ENCODE results near the gene NTSR1. TPM values are rescaled to one million over a fixed set of nuclear protein-coding genes. Genes with fewer than 3 reads are reported as not detected.

Gene NTSR1
- total and polyA plus RNA-seq, 8 donors = 0.03 to 3.5 (median 0.12) TPM

DNA sequence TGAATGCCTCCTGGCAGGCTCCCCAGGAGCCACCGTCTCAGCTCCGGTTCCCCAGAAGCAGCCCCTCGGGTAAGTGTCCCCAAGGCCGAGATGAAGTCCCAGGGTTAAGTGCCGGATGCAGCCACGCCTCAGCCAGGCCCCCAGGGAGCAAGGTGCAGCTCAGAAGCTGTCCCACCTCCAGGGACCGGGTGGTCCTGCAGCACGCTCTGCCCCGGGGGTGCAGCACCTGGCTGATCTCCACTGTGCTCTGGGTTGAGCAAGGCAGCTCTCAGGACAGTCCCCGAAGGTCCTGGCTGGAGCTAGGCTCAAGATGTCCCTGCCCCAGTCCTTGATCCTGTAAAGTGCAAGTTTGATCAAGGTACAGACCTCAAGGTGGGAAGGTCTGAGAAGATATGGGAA is 15.1 kb upstream of the NTSR1 start:
- no peaks in the 10 kb centered on the region for H3K36me3 ChIP-seq
- DNase-seq = no peak
- peaks cover 0 to 42% of the 10 kb centered on the region in 2 donors for H3K27me3 ChIP-seq
- intact Hi-C loops (cut with DNase I) = no loop called here
- H3K4me1 ChIP-seq = no peaks in the 10 kb centered on the region
- TF ChIP-seq, protein P1, sequence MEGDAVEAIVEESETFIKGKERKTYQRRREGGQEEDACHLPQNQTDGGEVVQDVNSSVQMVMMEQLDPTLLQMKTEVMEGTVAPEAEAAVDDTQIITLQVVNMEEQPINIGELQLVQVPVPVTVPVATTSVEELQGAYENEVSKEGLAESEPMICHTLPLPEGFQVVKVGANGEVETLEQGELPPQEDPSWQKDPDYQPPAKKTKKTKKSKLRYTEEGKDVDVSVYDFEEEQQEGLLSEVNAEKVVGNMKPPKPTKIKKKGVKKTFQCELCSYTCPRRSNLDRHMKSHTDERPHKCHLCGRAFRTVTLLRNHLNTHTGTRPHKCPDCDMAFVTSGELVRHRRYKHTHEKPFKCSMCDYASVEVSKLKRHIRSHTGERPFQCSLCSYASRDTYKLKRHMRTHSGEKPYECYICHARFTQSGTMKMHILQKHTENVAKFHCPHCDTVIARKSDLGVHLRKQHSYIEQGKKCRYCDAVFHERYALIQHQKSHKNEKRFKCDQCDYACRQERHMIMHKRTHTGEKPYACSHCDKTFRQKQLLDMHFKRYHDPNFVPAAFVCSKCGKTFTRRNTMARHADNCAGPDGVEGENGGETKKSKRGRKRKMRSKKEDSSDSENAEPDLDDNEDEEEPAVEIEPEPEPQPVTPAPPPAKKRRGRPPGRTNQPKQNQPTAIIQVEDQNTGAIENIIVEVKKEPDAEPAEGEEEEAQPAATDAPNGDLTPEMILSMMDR (IDR thresholded peaks at IDR 0.05) = no peak
- H3K4me3 ChIP-seq = no peak overlapping the region
- no peak overlapping the region for H3K27ac ChIP-seq
- no peak for ATAC-seq
- no peaks in the 10 kb centered on the region for H3K9me3 ChIP-seq

DNA sequence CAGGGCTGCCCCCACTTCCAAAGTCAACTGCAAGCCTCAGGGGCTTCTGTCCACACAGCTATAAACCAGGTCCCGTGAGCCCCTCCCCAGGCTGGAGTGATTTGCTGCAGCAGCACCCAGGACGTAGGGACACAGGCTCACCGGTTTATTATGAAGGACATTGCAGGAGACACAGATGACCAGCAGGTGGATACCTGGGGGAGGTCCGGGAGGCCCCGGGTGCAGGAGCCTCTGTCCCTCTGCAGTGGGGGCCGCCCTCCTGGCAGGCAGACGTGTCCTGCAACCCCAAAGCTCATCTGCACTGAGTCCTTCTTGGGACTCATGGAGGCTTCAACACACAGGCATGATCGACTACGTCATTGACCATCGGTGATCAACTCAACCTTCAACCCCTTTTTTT is 14.5 kb upstream of the NTSR1 start:
- DNase-seq (no peak), ATAC-seq (no peak)
- TF ChIP-seq, protein P1 (IDR thresholded peaks at IDR 0.05) = no peak
- Histone ChIP-seq H3K9me3 (no peaks in the 10 kb centered on the region), H3K27me3 (peaks cover 0 to 42% of the 10 kb centered on the region in 2 donors), H3K36me3 (no peaks in the 10 kb centered on the region), H3K27ac (no peak overlapping the region), H3K4me1 (no peaks in the 10 kb centered on the region), H3K4me3 (no peak overlapping the region)
- intact Hi-C loops (cut with DNase I) = no loop called here

DNA sequence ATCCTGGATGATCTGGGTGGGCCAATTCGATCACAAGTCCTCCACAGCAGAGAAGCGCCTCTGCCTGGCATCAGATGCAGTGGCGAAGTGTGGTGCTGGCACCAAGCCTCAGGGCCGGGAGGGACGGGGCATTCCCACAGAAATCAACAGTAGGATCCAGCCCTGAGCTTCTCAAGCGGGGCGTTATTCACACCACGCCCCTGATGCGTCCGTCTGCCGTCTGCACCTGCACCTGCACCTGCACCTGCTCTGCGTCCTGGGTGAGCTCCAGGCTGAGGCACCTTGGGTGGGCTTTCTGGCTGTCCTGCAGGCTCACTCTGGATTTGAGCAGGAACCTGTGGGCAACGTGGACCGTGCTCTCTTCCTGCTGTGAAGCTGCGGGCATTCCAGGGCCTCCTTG is 13.8 kb upstream of the NTSR1 start:
- no peak for DNase-seq
- Histone ChIP-seq H3K9me3 (no peaks in the 10 kb centered on the region), H3K36me3 (no peaks in the 10 kb centered on the region), H3K27ac (no peak overlapping the region), H3K4me1 (no peaks in the 10 kb centered on the region), H3K4me3 (no peak overlapping the region), H3K27me3 (peaks cover 0 to 34% of the 10 kb centered on the region in 2 donors)
- intact Hi-C loops (cut with DNase I) = no loop called here
- TF ChIP-seq, protein P1 (IDR thresholded peaks at IDR 0.05) = no peak
- no peak for ATAC-seq

DNA sequence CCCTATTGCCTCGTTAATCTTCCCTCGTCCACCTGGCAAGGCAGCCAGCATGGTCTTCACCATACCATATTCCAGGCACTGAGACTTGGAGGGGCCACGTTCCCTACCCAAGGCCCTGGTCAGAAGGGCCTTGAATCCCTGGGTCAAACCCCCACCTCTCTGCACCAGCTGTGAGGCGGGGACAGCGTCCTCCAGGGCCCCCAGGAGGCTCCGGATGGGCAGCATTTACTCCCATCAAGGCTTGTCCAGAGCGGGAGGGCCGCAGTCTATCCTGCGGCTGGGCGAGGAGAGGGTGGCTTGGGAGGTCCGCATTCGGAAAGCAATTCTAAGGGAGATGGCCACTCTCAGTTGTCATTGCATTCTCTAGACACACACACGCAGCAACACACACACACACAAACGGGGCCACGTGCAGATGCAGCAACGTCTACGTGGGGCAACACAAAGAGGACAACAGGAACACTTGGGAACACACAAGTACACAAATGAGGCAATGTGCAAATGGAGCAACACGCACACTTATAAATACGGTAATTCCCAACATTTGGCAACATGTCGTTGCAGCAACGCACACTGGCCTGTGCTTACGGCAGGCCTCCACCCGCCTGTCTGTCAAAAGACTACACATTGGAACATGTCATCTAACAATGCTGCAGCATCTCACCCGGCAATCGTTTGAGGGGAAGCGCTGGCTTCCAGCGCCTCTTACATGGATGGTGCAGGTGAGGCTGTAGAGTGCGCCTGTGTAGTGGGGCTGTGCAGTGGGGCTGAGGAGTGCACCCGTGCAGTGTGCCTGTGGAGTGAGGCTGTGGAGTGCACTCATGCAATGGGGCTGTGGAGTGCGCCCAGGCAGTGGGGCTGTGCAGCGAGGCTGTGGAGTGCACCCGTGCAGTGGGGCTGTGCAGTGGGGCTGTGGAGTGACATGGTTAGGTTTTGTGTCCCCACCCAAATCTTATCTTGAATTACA is 12.9 kb upstream of the NTSR1 start:
- no peak for ATAC-seq

DNA sequence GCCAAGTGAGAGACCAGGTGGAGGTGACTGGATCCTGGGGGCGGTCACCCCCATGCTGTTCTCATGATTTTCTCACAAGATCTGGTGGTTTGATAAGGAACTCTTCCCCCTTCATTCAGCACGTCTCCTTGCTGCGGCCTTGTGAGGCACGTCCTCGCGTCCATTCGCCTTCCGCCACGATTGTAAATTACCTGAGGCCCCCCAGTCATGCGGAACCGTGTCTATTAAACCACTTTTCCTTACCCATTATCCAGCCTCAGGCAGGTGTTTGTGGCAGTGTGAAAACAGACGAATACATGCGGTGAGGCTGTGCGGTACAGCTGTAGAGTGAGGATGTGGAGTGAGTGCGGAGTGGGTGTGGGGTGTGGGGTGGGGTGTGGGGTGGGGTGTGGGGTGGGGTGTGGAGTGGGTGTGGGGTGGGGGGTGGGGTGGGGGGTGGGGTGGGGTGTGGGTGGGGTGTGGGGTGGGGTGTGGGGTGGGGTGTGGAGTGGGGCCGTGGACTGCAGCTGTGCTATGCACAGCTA is 12.1 kb upstream of the NTSR1 start:
- Histone ChIP-seq H3K27me3 (peaks cover 0 to 29% of the 10 kb centered on the region in 2 donors), H3K4me3 (no peak overlapping the region), H3K27ac (no peak overlapping the region), H3K9me3 (no peaks in the 10 kb centered on the region), H3K4me1 (no peaks in the 10 kb centered on the region), H3K36me3 (no peaks in the 10 kb centered on the region)
- intact Hi-C loops (cut with DNase I) = no loop called here
- DNase-seq (no peak), ATAC-seq (no peak)
- TF ChIP-seq, protein P1 (IDR thresholded peaks at IDR 0.05) = no peak

More for the DNA sequence above, 12.9 kb upstream of the NTSR1 start:
- H3K9me3 ChIP-seq = no peaks in the 10 kb centered on the region
- H3K36me3 ChIP-seq = no peaks in the 10 kb centered on the region
- TF ChIP-seq, protein P1 (IDR thresholded peaks at IDR 0.05) = no peak
- no peak overlapping the region for H3K27ac ChIP-seq
- peaks cover 0 to 29% of the 10 kb centered on the region in 2 donors for H3K27me3 ChIP-seq
- no peak overlapping the region for H3K4me3 ChIP-seq
- no peaks in the 10 kb centered on the region for H3K4me1 ChIP-seq
- intact Hi-C loops (cut with DNase I) = no loop called here
- DNase-seq = peak in 1 of 4 donors; percentile 58
